GM23338 (cell line): ENCODE measurements around the gene FCHSD1. TPM values are rescaled to one million over a fixed set of nuclear protein-coding genes. Genes with fewer than 3 reads are reported as not detected.

Experiments
- ATAC-seq: fragments of 200-7000 bp; cut with Tn5 transposase; 3 replicates; pipeline ENCODE4 v1.9.1; 2020
- DNase-seq: peaks from one replicate; pipeline ENCODE4 v3.0.0-alpha.2; 2015; ENCODE audit warnings: low spot score
- H2AFZ ChIP-seq: fragments of 200-600 bp; sonication (generic); 2 replicates; pipeline ENCODE4 v1.8.0; 2016; ENCODE audit warnings: antibody characterized with exemption, mild to moderate bottlenecking, moderate library complexity
- H3F3A ChIP-seq: fragments of 200-600 bp; sonication (generic); replicated peaks from 2 replicates; pipeline ENCODE4 v1.8.0; 2017; ENCODE audit warnings: antibody characterized with exemption, mixed run types, low read depth
- H3K27ac ChIP-seq: fragments of 200-600 bp; sonication (generic); 2 replicates; pipeline ENCODE4 v1.6.1; 2016; ENCODE audit warnings: low read depth
- H3K27me3 ChIP-seq: fragments of 200-600 bp; sonication (generic); 2 replicates; pipeline ENCODE4 v1.8.0; 2016; ENCODE audit warnings: mild to moderate bottlenecking, mixed run types, moderate library complexity; ENCODE audit not compliant: insufficient read depth
- H3K36me3 ChIP-seq: fragments of 200-600 bp; sonication (generic); 2 replicates; pipeline ENCODE4 v1.8.0; 2016; ENCODE audit warnings: mild to moderate bottlenecking; ENCODE audit not compliant: insufficient read depth
- H3K4me1 ChIP-seq: fragments of 200-600 bp; sonication (generic); 2 replicates; pipeline ENCODE4 v1.8.0; 2016; ENCODE audit warnings: mild to moderate bottlenecking, moderate library complexity; ENCODE audit not compliant: insufficient read depth
- H3K4me2 ChIP-seq: fragments of 200-600 bp; sonication (generic); 2 replicates; pipeline ENCODE4 v1.7.1; 2017; ENCODE audit warnings: mixed run types
- H3K4me3 ChIP-seq: fragments of 200-600 bp; sonication (generic); 2 replicates; pipeline ENCODE4 v1.6.1; 2016; ENCODE audit warnings: mixed run types
- H3K79me2 ChIP-seq: fragments of 200-600 bp; sonication (generic); replicated peaks from 2 replicates; pipeline ENCODE4 v1.8.0; 2017; ENCODE audit warnings: mild to moderate bottlenecking; ENCODE audit not compliant: insufficient read depth
- H3K9me2 ChIP-seq: fragments of 200-600 bp; sonication (generic); 2 replicates; pipeline ENCODE4 v1.8.0; 2017; ENCODE audit not compliant: insufficient read depth
- H4K20me1 ChIP-seq: fragments of 200-600 bp; sonication (generic); replicated peaks from 2 replicates; pipeline ENCODE4 v1.8.0; 2017; ENCODE audit warnings: mild to moderate bottlenecking; ENCODE audit not compliant: insufficient read depth
- H3K27ac Mint-ChIP-seq: 2 replicates; pipeline ENCODE4 v1.8.0; 2020; ENCODE audit warnings: inconsistent platforms, mild to moderate bottlenecking, moderate library complexity, mixed read lengths
- H3K27me3 Mint-ChIP-seq: 3 replicates; pipeline ENCODE4 v1.8.0; 2022; ENCODE audit warnings: low read depth, mild to moderate bottlenecking, moderate library complexity, mixed read lengths, inconsistent platforms; ENCODE audit not compliant: insufficient read depth, poor library complexity
- H3K36me3 Mint-ChIP-seq: 3 replicates; pipeline ENCODE4 v1.8.0; 2021; ENCODE audit warnings: low read depth, mild to moderate bottlenecking, inconsistent platforms, moderate library complexity, mixed read lengths
- H3K4me1 Mint-ChIP-seq: 3 replicates; pipeline ENCODE4 v1.8.0; 2020; ENCODE audit warnings: mild to moderate bottlenecking, inconsistent platforms, mixed read lengths
- H3K4me3 Mint-ChIP-seq: 3 replicates; pipeline ENCODE4 v1.8.0; 2021; ENCODE audit warnings: moderate library complexity, mild to moderate bottlenecking, inconsistent platforms, mixed read lengths
- H3K9me3 Mint-ChIP-seq: 3 replicates; pipeline ENCODE4 v1.8.0; 2020; ENCODE audit warnings: moderate library complexity, mild to moderate bottlenecking, inconsistent platforms, mixed read lengths
- CREB1 ChIP-seq: fragments of 250-450 bp; sonication (Bioruptor Pico); IDR thresholded peaks from 2 replicates; pipeline ENCODE4 v1.5.0; 2020; ENCODE audit warnings: low read depth, mild to moderate bottlenecking, moderate library complexity
- CTCF ChIP-seq, 2 experiments: fragments of 200-600 bp in 1 of 2; sonication (generic) in 1 of 2; conservative IDR thresholded peaks; 2 replicates each; pipeline versions ENCODE4 v1.5.1 to v1.6.1; 2016 to 2017; ENCODE audit warnings: antibody characterized with exemption in 2 of 2, low read depth in 2 of 2, mild to moderate bottlenecking in 2 of 2, moderate library complexity in 1 of 2
- ETS1 ChIP-seq: IDR thresholded peaks from 2 replicates; pipeline ENCODE4 v1.6.1; 2016; ENCODE audit warnings: antibody characterized with exemption
- EZH2 ChIP-seq: fragments of 200-600 bp; sonication (generic); IDR thresholded peaks from one replicate; pipeline ENCODE4 v1.8.0; 2017; ENCODE audit warnings: antibody characterized with exemption, mild to moderate bottlenecking, low read depth; ENCODE audit not compliant: unreplicated experiment
- JUNB ChIP-seq: IDR thresholded peaks from one replicate; pipeline ENCODE4 v1.6.1; 2016; ENCODE audit warnings: antibody characterized with exemption; ENCODE audit not compliant: unreplicated experiment
- POLR2AphosphoS5 ChIP-seq: IDR thresholded peaks from 2 replicates; pipeline ENCODE4 v1.6.1; 2016; ENCODE audit warnings: antibody characterized with exemption, low read depth
- REST ChIP-seq: IDR thresholded peaks from one replicate; pipeline ENCODE4 v1.6.1; 2018; ENCODE audit warnings: antibody characterized with exemption; ENCODE audit not compliant: unreplicated experiment
- STAT1 ChIP-seq: IDR thresholded peaks from one replicate; pipeline ENCODE4 v1.6.1; 2016; ENCODE audit warnings: antibody characterized with exemption; ENCODE audit not compliant: unreplicated experiment
- ZNF331 ChIP-seq: fragments of 250-450 bp; sonication (Bioruptor Pico); IDR thresholded peaks from 2 replicates; pipeline ENCODE4 v1.5.0; 2020; ENCODE audit warnings: low read depth, mild to moderate bottlenecking, moderate library complexity
- polyA plus RNA-seq: library from polyadenylated mRNA; unstranded; fragments of >200 nt; fragmentation: Nextera tagmentation; extraction: Ambion mirVana; gene quantifications from 2 replicates; pipeline ENCODE4 v1.2.1, GENCODE V29; 2016
- total RNA-seq: library from RNA; depleted of rRNA; stranded (reverse); fragments of >200 nt; shearing (Covaris generic); gene quantifications from 2 replicates; pipeline ENCODE4 v1.2.3, GENCODE V29; 2014

FCHSD1 gene
- total and polyA plus RNA-seq, 2 experiments from 2014 or later, result 24.7 to 46.6 TPM

- no peak for TF ChIP-seq ETS1
- no peak for TF ChIP-seq REST
- TF ChIP-seq EZH2, result no peak
- no peak for TF ChIP-seq STAT1
- no peak for TF ChIP-seq ZNF331
- TF ChIP-seq JUNB, result no peak
- TF ChIP-seq CTCF (conservative IDR thresholded peaks at IDR 0.05; ENCODE audit: low read depth in 2 of 2), result no peak
- peak; percentile 50; the same call in 1 of the 2 replicates for TF ChIP-seq POLR2AphosphoS5
- peak; percentile 20; the same call in 1 of the 2 replicates for TF ChIP-seq CREB1 (CRISPR knock-in tag)
Measured at GRCh38 chr5:141674747-141675146, 23.5 kb upstream of the FCHSD1 start (continued).

- H3K27me3 Mint-ChIP-seq, result peaks cover 4% of the 10 kb centered on the region
- H2AFZ ChIP-seq, result no peak overlapping the region
- no peaks in the 10 kb centered on the region; the same call in 2 of the 3 replicates for H3K9me3 Mint-ChIP-seq
- H3K36me3 Mint-ChIP-seq, result peaks cover 58% of the 10 kb centered on the region
- no peaks in the 10 kb centered on the region for H3K9me2 ChIP-seq
- peaks cover 25% of the 10 kb centered on the region for H3K4me1 Mint-ChIP-seq
- ATAC-seq (peak; percentile 12), DNase-seq (peak; percentile 69)
- no peaks in the 10 kb centered on the region for H3K27me3 ChIP-seq
- H4K20me1 ChIP-seq, result no peaks in the 10 kb centered on the region; the same call in 1 of the 2 replicates
- no peak overlapping the region; the same call in 2 of the 3 replicates for H3K4me3 Mint-ChIP-seq
- peak overlapping the region; percentile 64; the same call in 1 of the 2 replicates for H3K27ac Mint-ChIP-seq
- peaks cover 14% of the 10 kb centered on the region for H3F3A ChIP-seq
- peak overlapping the region; percentile 41; the same call in 1 of the 2 replicates for H3K27ac ChIP-seq
- H3K4me1 ChIP-seq, result peaks cover 34% of the 10 kb centered on the region
- no peak overlapping the region for H3K4me3 ChIP-seq
- no peaks in the 10 kb centered on the region; the same call in 1 of the 2 replicates for H3K36me3 ChIP-seq
- peak overlapping the region; percentile 62; the same call in 1 of the 2 replicates for H3K4me2 ChIP-seq
- TF ChIP-seq POLR2AphosphoS5 (0 out of 2 replicates have a peak, but pooled peaks have one; percentile 10), CREB1 (CRISPR knock-in tag) (peak; percentile 40; the same call in 1 of the 2 replicates), REST (no peak)
- H3K79me2 ChIP-seq, result peaks cover 7% of the 10 kb centered on the region; the same call in 1 of the 2 replicates
Measured at GRCh38 chr5:141672841-141673813, 21.9 kb upstream of the FCHSD1 start.
